Progenitor cell of endocrine pancreas (in vitro differentiated cells): ENCODE data around the gene RAB3IL1. TPM values are rescaled to one million over a fixed set of nuclear protein-coding genes. Genes with fewer than 3 reads are reported as not detected.

ENCODE experiments used
- DNase-seq: peaks from one replicate; pipeline ENCODE4 v3.0.0; 2021; ENCODE audit warnings: low spot score; ENCODE audit not compliant: unreplicated experiment
- H3K27ac Mint-ChIP-seq: 2 replicates; pipeline ENCODE4 v1.8.0; 2021; ENCODE audit warnings: mild to moderate bottlenecking, moderate library complexity, mixed read lengths
- H3K27me3 Mint-ChIP-seq: 2 replicates; pipeline ENCODE4 v1.8.0; 2021; ENCODE audit warnings: mixed read lengths
- H3K36me3 Mint-ChIP-seq: 2 replicates; pipeline ENCODE4 v1.8.0; 2022; ENCODE audit warnings: mixed read lengths; ENCODE audit not compliant: insufficient read depth
- H3K4me1 Mint-ChIP-seq: 2 replicates; pipeline ENCODE4 v1.8.0; 2021; ENCODE audit warnings: low read depth, mixed read lengths
- H3K4me3 Mint-ChIP-seq: 2 replicates; pipeline ENCODE4 v1.8.0; 2021; ENCODE audit warnings: low read depth, mild to moderate bottlenecking, moderate library complexity, mixed read lengths
- H3K9me3 Mint-ChIP-seq: 2 replicates; pipeline ENCODE4 v1.8.0; 2021; ENCODE audit warnings: low read depth, mixed read lengths
- CTCF ChIP-seq: fragments of 200-600 bp; sonication (generic); IDR thresholded peaks from one replicate; pipeline ENCODE4 v1.5.0; 2021; ENCODE audit warnings: antibody characterized with exemption, mild to moderate bottlenecking; ENCODE audit not compliant: unreplicated experiment
- total RNA-seq: library from RNA; stranded (reverse); gene quantifications from 2 replicates; pipeline ENCODE4 v1.2.1, GENCODE V29; 2021

Gene RAB3IL1
- total RNA-seq, 1 donor from 2014 or later = 0.53 TPM

- no peaks in the 10 kb centered on the region for H3K4me1 Mint-ChIP-seq
- H3K9me3 Mint-ChIP-seq = no peaks in the 10 kb centered on the region
- no peaks in the 10 kb centered on the region for H3K36me3 Mint-ChIP-seq
- DNase-seq = no peak
- H3K27me3 Mint-ChIP-seq = peaks cover 17% of the 10 kb centered on the region
- H3K4me3 Mint-ChIP-seq = no peak within 1 kb of the TSS
- peak within 1 kb of the TSS; percentile 35 for H3K27ac Mint-ChIP-seq
- no peak for TF ChIP-seq CTCF
These were observed 32.7 kb upstream of the RAB3IL1 start, which contains the start of gene BEST1 for GRCh38 chr11:61950035-61950547. TSS of gene BEST1 (plus strand) at chr11:61950351. CDS start at chr11:61951807, 1,456 bp downstream.

DNA sequence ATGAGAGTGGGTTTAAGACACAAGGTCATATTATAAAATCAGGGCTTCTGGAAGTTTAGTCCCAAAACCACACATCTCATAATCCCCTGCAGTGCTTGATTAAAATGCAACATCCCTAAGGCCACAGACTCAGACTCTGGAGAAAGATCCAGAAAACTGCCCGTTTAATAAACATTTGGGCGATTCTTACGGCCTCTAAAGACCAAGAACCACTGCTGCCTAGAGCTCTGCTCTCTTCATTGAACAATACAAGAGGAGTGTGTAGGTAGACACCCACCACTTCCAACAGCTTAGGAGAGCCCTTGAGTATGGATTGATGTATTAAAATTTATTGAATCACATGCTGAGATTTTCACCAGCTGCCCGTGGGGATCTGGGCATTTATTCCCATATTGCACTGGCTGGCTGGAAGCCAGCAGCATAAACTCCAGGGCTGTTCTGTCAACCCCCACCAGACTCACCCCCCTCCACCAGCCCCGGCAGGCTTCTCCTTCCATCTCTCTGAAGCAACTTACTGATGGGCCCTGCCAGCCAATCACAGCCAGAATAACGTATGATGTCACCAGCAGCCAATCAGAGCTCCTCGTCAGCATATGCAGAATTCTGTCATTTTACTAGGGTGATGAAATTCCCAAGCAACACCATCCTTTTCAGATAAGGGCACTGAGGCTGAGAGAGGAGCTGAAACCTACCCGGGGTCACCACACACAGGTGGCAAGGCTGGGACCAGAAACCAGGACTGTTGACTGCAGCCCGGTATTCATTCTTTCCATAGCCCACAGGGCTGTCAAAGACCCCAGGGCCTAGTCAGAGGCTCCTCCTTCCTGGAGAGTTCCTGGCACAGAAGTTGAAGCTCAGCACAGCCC is 32.0 kb upstream of the RAB3IL1 start:
- no peak for TF ChIP-seq CTCF
- Mint-ChIP-seq H3K4me1 (no peaks in the 10 kb centered on the region), H3K4me3 (no peak overlapping the region), H3K9me3 (no peaks in the 10 kb centered on the region), H3K27ac (peak overlapping the region; percentile 35), H3K27me3 (peaks cover 12% of the 10 kb centered on the region), H3K36me3 (no peaks in the 10 kb centered on the region)
- DNase-seq = no peak

DNA sequence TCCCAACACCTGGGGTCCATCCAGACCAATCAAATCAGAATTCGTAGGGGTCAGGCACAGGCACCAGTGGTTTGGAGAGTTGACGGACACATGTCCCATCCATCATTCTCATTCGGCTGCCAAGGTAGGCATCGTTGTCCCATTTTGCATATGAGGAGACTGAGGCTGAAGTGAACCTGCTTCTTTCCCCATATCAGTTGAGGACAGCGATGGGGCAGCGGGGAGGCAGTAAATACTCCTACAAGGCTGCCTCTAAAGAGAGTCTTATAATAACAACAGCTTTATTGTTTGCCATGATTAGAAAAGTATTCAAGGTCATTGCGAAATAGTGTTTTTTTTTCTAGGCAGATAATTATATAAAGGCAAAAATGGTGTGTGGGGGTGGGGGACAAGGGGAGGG is 31.1 kb upstream of the RAB3IL1 start:
- Mint-ChIP-seq H3K4me3 (no peak overlapping the region), H3K27me3 (peaks cover 3% of the 10 kb centered on the region), H3K4me1 (no peaks in the 10 kb centered on the region), H3K27ac (no peak overlapping the region), H3K36me3 (no peaks in the 10 kb centered on the region), H3K9me3 (no peaks in the 10 kb centered on the region)
- DNase-seq = no peak
- TF ChIP-seq CTCF = no peak

- Mint-ChIP-seq H3K27me3 (peaks cover 3% of the 10 kb centered on the region), H3K36me3 (no peaks in the 10 kb centered on the region), H3K4me1 (no peaks in the 10 kb centered on the region), H3K4me3 (no peak overlapping the region), H3K9me3 (no peaks in the 10 kb centered on the region), H3K27ac (no peak overlapping the region)
- DNase-seq = peak; percentile 69
- peak; percentile 92 for TF ChIP-seq CTCF
These were observed 30.3 kb upstream of the RAB3IL1 start for GRCh38 chr11:61947486-61948210.

GRCh38 chr11:61946894-61947293 is 29.5 kb upstream of the RAB3IL1 start:
- peaks cover 3% of the 10 kb centered on the region for H3K27me3 Mint-ChIP-seq
- H3K36me3 Mint-ChIP-seq = no peaks in the 10 kb centered on the region
- no peaks in the 10 kb centered on the region for H3K4me1 Mint-ChIP-seq
- no peak for TF ChIP-seq CTCF
- no peak for DNase-seq
- H3K27ac Mint-ChIP-seq = no peak overlapping the region
- no peak overlapping the region for H3K4me3 Mint-ChIP-seq
- no peaks in the 10 kb centered on the region for H3K9me3 Mint-ChIP-seq
